ENCODE measurements around the gene DNAJA2. TPM values are rescaled to one million over a fixed set of nuclear protein-coding genes. Genes with fewer than 3 reads are reported as not detected.

Gene DNAJA2
- total and polyA plus RNA-seq, 9 of the 15 experiments (the other 6 are each of a cell fraction or from before 2014, with no cell fraction given), result 24.1 to 75.9 (median 50.7) TPM

DNA sequence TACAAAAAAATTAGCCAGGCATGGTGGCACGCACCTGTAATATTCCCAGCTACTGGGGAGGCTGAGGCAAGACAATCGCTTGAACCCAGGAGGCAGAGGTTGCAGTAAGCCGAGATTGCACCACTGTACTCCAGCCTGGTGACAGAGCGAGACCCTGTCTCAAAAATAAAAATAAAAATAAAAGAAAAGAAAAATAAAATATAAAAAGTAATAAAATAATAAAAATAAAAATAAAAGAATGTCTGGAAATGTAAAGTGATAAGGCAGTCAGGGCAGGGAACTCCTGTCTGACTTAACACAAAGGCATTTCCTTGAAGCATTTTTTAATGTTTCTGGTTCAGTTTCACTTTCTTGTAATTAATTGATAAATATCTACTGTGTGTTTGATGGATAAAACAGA, 34.7 kb upstream of the DNAJA2 start:
- intact Hi-C loops (cut with micrococcal nuclease), result no loop called here
- no TSS peak for BruUV-seq (replicated peaks)
- TF ChIP-seq, protein P1, sequence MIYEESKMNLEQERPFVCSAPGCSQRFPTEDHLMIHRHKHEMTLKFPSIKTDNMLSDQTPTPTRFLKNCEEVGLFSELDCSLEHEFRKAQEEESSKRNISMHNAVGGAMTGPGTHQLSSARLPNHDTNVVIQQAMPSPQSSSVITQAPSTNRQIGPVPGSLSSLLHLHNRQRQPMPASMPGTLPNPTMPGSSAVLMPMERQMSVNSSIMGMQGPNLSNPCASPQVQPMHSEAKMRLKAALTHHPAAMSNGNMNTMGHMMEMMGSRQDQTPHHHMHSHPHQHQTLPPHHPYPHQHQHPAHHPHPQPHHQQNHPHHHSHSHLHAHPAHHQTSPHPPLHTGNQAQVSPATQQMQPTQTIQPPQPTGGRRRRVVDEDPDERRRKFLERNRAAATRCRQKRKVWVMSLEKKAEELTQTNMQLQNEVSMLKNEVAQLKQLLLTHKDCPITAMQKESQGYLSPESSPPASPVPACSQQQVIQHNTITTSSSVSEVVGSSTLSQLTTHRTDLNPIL (CRISPR knock-in tag; IDR thresholded peaks at IDR 0.05), result no peak
- FAIRE-seq (no peak), ATAC-seq (no peak), DNase-seq (ENCODE audit: extremely low read depth in 1 of 4, low spot score in 3 of 4) (no peak)
- no peak overlapping the region for H3K4me2 ChIP-seq (ENCODE audit: insufficient read depth, low read length)
- H3K9me1 ChIP-seq (ENCODE audit: control insufficient read depth, insufficient read depth, low read length), result no peaks in the 10 kb centered on the region
- no peak overlapping the region for H3K9ac ChIP-seq (ENCODE audit: insufficient read depth in 1 of 2, low read depth in 2 of 2, low read length in 2 of 2)
- H3K4me1 ChIP-seq (replicated peaks in 1 of 2; ENCODE audit: control insufficient read depth in 2 of 2, insufficient read depth in 2 of 2, low read length in 2 of 2), result no peaks in the 10 kb centered on the region
- H3K27me3 ChIP-seq (ENCODE audit: control insufficient read depth in 2 of 2, insufficient read depth in 2 of 2, low read length in 2 of 2), result peaks cover 8 to 11% of the 10 kb centered on the region in 2 experiments
- no peak overlapping the region for H3K27ac ChIP-seq (ENCODE audit: extremely low read depth, low read depth, low read length)
- no peaks in the 10 kb centered on the region for H3K9me3 ChIP-seq (replicated peaks; ENCODE audit: control insufficient read depth, insufficient read depth, low read depth, low read length)
- in situ Hi-C loops (cut with MboI), result no loop called here
- H4K20me1 ChIP-seq (replicated peaks; ENCODE audit: control insufficient read depth, insufficient read depth, low read length), result no peaks in the 10 kb centered on the region
- H2AFZ ChIP-seq (ENCODE audit: low read depth, low read length), result no peak overlapping the region
- 5% methylated on average over 4 of the region's 4 CpGs for WGBS (ENCODE audit: insufficient coverage, low coverage, missing lambda C conversion rate)
- H3K4me3 ChIP-seq, result no peak overlapping the region
- CTCF ChIA-PET (ENCODE audit: low intra/inter-chr PET ratio), result no interaction called here
- H3K79me2 ChIP-seq (ENCODE audit: control insufficient read depth, insufficient read depth, low read length), result no peaks in the 10 kb centered on the region
- POLR2A ChIA-PET, result interaction anchor here (0.6 to 1.2 kb wide), 3 partner anchors 16 to 1167 kb away, joined by 3 to 4 read pairs (median 3); no protein-coding TSS in a partner anchor
- no peaks in the 10 kb centered on the region for H3K36me3 ChIP-seq (ENCODE audit: control insufficient read depth, insufficient read depth, low read length)

DNA sequence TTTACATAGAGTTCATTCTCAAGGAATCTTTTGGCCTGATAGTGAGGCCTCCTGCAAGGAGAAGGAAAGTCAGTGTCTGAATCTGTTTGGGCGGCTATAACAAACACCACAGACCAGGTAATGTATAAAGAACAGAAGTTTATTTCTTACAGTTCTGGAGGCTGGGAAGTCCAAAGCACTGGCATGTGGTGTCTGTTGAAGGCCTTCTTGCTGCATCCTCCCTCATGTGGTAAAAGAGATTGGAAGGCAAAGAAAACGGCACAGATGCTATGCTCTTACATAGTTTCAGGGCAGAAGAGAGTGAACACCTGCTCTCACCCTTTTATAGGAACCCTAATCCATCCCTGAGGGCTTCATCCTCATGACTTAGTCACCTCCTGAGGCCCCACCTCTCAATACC, 31.2 kb upstream of the DNAJA2 start:
- Histone ChIP-seq H3K9ac (ENCODE audit: insufficient read depth in 1 of 2, low read depth in 2 of 2, low read length in 2 of 2) (no peak overlapping the region), H4K20me1 (replicated peaks; ENCODE audit: control insufficient read depth, insufficient read depth, low read length) (no peaks in the 10 kb centered on the region), H3K36me3 (ENCODE audit: control insufficient read depth, insufficient read depth, low read length) (no peaks in the 10 kb centered on the region), H3K9me3 (replicated peaks; ENCODE audit: control insufficient read depth, insufficient read depth, low read depth, low read length) (no peaks in the 10 kb centered on the region), H3K4me1 (replicated peaks in 1 of 2; ENCODE audit: control insufficient read depth in 2 of 2, insufficient read depth in 2 of 2, low read length in 2 of 2) (no peaks in the 10 kb centered on the region), H2AFZ (ENCODE audit: low read depth, low read length) (no peak overlapping the region), H3K79me2 (ENCODE audit: control insufficient read depth, insufficient read depth, low read length) (no peaks in the 10 kb centered on the region), H3K4me2 (ENCODE audit: insufficient read depth, low read length) (no peak overlapping the region), H3K27me3 (ENCODE audit: control insufficient read depth in 2 of 2, insufficient read depth in 2 of 2, low read length in 2 of 2) (peaks cover 8 to 11% of the 10 kb centered on the region in 2 experiments), H3K9me1 (ENCODE audit: control insufficient read depth, insufficient read depth, low read length) (no peaks in the 10 kb centered on the region), H3K4me3 (no peak overlapping the region), H3K27ac (ENCODE audit: extremely low read depth, low read depth, low read length) (no peak overlapping the region)
- DNase-seq (ENCODE audit: extremely low read depth in 1 of 4, low spot score in 3 of 4) (no peak), FAIRE-seq (no peak), ATAC-seq (no peak)
- ChIA-PET POLR2A (interaction anchor here (0.6 kb wide), 2 partner anchors 118 to 1389 kb away, joined by 3 read pairs; no protein-coding TSS in a partner anchor), CTCF (ENCODE audit: low intra/inter-chr PET ratio) (no interaction called here)
- WGBS (ENCODE audit: insufficient coverage, low coverage, missing lambda C conversion rate), result 3% methylated on average over 2 of the region's 2 CpGs
- BruUV-seq (replicated peaks), result no TSS peak
- intact Hi-C loops (cut with micrococcal nuclease), result no loop called here
- in situ Hi-C loops (cut with MboI), result no loop called here
- TF ChIP-seq MTA2 (IDR thresholded peaks at IDR 0.05; ENCODE audit: low read depth) (no peak), RAD51 (IDR thresholded peaks at IDR 0.05; ENCODE audit: borderline replicate concordance, low read depth) (no peak), CSDE1 (IDR thresholded peaks at IDR 0.05) (no peak), ZBTB17 (CRISPR knock-in tag; IDR thresholded peaks at IDR 0.05) (no peak), GTF2A2 (tag; IDR thresholded peaks at IDR 0.05) (no peak), SMARCA5 (IDR thresholded peaks at IDR 0.05) (no peak)
- TF ChIP-seq, protein P2, sequence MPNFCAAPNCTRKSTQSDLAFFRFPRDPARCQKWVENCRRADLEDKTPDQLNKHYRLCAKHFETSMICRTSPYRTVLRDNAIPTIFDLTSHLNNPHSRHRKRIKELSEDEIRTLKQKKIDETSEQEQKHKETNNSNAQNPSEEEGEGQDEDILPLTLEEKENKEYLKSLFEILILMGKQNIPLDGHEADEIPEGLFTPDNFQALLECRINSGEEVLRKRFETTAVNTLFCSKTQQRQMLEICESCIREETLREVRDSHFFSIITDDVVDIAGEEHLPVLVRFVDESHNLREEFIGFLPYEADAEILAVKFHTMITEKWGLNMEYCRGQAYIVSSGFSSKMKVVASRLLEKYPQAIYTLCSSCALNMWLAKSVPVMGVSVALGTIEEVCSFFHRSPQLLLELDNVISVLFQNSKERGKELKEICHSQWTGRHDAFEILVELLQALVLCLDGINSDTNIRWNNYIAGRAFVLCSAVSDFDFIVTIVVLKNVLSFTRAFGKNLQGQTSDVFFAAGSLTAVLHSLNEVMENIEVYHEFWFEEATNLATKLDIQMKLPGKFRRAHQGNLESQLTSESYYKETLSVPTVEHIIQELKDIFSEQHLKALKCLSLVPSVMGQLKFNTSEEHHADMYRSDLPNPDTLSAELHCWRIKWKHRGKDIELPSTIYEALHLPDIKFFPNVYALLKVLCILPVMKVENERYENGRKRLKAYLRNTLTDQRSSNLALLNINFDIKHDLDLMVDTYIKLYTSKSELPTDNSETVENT (CRISPR knock-in tag; IDR thresholded peaks at IDR 0.05), result no peak
- TF ChIP-seq, protein P3, sequence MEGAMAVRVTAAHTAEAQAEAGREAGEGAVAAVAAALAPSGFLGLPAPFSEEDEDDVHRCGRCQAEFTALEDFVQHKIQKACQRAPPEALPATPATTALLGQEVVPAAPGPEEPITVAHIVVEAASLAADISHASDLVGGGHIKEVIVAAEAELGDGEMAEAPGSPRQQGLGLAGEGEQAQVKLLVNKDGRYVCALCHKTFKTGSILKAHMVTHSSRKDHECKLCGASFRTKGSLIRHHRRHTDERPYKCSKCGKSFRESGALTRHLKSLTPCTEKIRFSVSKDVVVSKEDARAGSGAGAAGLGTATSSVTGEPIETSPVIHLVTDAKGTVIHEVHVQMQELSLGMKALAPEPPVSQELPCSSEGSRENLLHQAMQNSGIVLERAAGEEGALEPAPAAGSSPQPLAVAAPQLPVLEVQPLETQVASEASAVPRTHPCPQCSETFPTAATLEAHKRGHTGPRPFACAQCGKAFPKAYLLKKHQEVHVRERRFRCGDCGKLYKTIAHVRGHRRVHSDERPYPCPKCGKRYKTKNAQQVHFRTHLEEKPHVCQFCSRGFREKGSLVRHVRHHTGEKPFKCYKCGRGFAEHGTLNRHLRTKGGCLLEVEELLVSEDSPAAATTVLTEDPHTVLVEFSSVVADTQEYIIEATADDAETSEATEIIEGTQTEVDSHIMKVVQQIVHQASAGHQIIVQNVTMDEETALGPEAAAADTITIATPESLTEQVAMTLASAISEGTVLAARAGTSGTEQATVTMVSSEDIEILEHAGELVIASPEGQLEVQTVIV (CRISPR knock-in tag; IDR thresholded peaks at IDR 0.05; ENCODE audit: borderline replicate concordance), result no peak
- TF ChIP-seq, protein P4, sequence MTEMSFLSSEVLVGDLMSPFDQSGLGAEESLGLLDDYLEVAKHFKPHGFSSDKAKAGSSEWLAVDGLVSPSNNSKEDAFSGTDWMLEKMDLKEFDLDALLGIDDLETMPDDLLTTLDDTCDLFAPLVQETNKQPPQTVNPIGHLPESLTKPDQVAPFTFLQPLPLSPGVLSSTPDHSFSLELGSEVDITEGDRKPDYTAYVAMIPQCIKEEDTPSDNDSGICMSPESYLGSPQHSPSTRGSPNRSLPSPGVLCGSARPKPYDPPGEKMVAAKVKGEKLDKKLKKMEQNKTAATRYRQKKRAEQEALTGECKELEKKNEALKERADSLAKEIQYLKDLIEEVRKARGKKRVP (CRISPR knock-in tag; IDR thresholded peaks at IDR 0.05), result no peak
